Measurements from ENCODE around the gene KRTAP12-1.

DNA sequence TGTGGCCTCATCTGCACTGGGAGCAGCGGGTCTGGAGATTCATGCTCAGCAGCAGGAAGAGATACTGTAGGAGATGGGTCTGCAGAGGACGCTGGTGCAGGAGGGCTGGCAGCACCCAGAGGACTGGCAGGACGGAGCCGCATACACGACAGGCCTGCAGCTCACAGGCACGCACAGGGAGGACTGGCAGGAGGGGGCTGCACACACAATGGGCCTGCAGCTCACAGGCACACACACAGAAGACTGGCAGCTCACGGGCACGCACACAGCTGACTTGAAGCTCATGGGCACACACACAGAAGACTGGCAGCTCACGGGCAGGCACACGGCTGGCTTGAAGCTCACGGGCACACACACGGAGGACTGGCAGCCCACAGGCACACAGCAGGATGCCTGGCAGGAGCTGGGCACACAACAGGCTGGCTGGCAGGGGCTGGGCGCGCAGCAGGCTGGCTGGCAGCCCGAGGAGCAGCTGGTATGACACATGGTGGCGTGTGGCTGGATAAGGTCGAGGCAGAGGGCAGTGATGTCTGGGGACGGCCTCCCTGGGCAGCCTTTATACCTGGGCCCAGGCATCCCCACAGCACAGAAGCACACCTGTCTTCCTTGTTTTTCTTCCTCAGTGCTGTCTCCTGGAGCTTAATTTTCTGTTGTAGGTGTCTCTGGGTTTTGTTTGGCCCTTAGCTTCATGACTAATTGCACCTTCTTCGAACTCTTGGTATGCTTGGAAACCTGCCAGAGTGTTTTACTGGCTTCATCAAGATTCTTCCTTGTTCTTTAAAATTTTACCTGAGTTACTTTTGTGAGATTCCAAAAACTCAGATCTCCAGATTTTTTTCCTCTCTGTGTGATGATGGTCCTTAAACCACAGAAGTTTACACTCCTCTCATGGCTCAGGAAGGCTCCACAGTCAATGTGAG is 15.3 kb downstream of the KRTAP12-1 start, which contains the start of gene KRTAP12-2:
- TF ChIP-seq E2F4 (CRISPR knock-in tag; IDR thresholded peaks at IDR 0.05; ENCODE audit: borderline replicate concordance, low read depth) (no peak), JUN (CRISPR knock-in tag; IDR thresholded peaks at IDR 0.05) (no peak), NR3C1 (CRISPR knock-in tag; conservative IDR thresholded peaks at IDR 0.05; ENCODE audit: low read depth) (no peak), CBFB (CRISPR knock-in tag; IDR thresholded peaks at IDR 0.05; ENCODE audit: low read depth) (no peak), CTCF (IDR thresholded peaks at IDR 0.05) (no peak), ZNF263 (CRISPR knock-in tag; IDR thresholded peaks at IDR 0.05; ENCODE audit: low read depth) (no peak), HMGA2 (CRISPR knock-in tag; IDR thresholded peaks at IDR 0.05) (no peak), ZNF232 (CRISPR knock-in tag; IDR thresholded peaks at IDR 0.05) (no peak)
- TF ChIP-seq, protein P1, sequence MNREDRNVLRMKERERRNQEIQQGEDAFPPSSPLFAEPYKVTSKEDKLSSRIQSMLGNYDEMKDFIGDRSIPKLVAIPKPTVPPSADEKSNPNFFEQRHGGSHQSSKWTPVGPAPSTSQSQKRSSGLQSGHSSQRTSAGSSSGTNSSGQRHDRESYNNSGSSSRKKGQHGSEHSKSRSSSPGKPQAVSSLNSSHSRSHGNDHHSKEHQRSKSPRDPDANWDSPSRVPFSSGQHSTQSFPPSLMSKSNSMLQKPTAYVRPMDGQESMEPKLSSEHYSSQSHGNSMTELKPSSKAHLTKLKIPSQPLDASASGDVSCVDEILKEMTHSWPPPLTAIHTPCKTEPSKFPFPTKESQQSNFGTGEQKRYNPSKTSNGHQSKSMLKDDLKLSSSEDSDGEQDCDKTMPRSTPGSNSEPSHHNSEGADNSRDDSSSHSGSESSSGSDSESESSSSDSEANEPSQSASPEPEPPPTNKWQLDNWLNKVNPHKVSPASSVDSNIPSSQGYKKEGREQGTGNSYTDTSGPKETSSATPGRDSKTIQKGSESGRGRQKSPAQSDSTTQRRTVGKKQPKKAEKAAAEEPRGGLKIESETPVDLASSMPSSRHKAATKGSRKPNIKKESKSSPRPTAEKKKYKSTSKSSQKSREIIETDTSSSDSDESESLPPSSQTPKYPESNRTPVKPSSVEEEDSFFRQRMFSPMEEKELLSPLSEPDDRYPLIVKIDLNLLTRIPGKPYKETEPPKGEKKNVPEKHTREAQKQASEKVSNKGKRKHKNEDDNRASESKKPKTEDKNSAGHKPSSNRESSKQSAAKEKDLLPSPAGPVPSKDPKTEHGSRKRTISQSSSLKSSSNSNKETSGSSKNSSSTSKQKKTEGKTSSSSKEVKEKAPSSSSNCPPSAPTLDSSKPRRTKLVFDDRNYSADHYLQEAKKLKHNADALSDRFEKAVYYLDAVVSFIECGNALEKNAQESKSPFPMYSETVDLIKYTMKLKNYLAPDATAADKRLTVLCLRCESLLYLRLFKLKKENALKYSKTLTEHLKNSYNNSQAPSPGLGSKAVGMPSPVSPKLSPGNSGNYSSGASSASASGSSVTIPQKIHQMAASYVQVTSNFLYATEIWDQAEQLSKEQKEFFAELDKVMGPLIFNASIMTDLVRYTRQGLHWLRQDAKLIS (CRISPR knock-in tag; IDR thresholded peaks at IDR 0.05; ENCODE audit: borderline replicate concordance), result no peak
- TF ChIP-seq, protein P2, sequence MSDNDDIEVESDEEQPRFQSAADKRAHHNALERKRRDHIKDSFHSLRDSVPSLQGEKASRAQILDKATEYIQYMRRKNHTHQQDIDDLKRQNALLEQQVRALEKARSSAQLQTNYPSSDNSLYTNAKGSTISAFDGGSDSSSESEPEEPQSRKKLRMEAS (CRISPR knock-in tag; IDR thresholded peaks at IDR 0.05), result no peak
- TF ChIP-seq, protein P3, sequence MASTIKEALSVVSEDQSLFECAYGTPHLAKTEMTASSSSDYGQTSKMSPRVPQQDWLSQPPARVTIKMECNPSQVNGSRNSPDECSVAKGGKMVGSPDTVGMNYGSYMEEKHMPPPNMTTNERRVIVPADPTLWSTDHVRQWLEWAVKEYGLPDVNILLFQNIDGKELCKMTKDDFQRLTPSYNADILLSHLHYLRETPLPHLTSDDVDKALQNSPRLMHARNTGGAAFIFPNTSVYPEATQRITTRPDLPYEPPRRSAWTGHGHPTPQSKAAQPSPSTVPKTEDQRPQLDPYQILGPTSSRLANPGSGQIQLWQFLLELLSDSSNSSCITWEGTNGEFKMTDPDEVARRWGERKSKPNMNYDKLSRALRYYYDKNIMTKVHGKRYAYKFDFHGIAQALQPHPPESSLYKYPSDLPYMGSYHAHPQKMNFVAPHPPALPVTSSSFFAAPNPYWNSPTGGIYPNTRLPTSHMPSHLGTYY (CRISPR knock-in tag; IDR thresholded peaks at IDR 0.05), result no peak
- TF ChIP-seq, protein P4, sequence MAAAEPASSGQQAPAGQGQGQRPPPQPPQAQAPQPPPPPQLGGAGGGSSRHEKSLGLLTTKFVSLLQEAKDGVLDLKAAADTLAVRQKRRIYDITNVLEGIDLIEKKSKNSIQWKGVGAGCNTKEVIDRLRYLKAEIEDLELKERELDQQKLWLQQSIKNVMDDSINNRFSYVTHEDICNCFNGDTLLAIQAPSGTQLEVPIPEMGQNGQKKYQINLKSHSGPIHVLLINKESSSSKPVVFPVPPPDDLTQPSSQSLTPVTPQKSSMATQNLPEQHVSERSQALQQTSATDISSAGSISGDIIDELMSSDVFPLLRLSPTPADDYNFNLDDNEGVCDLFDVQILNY (CRISPR knock-in tag; IDR thresholded peaks at IDR 0.05), result no peak
- TF ChIP-seq, protein P5, sequence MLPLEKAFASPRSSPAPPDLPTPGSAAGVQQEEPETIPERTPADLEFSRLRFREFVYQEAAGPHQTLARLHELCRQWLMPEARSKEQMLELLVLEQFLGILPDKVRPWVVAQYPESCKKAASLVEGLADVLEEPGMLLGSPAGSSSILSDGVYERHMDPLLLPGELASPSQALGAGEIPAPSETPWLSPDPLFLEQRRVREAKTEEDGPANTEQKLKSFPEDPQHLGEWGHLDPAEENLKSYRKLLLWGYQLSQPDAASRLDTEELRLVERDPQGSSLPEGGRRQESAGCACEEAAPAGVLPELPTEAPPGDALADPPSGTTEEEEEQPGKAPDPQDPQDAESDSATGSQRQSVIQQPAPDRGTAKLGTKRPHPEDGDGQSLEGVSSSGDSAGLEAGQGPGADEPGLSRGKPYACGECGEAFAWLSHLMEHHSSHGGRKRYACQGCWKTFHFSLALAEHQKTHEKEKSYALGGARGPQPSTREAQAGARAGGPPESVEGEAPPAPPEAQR (CRISPR knock-in tag; IDR thresholded peaks at IDR 0.05), result no peak
